Ascending aorta (tissue), 2 donors: ENCODE measurements around the gene ARFGEF2. TPM values are rescaled to one million over a fixed set of nuclear protein-coding genes. Genes with fewer than 3 reads are reported as not detected.

Source experiments
- DNase-seq, 2 donors: peaks; one replicate each; pipeline ENCODE4 v3.0.0-alpha.2; 2019; ENCODE audit warnings: low spot score in 2 of 2
- H3K27ac ChIP-seq, 2 donors: fragments of 200-600 bp; sonication (generic); one replicate each; pipeline ENCODE4 v1.5.1; 2016 to 2017; ENCODE audit warnings: mild to moderate bottlenecking in 1 of 2
- H3K27me3 ChIP-seq: fragments of 200-600 bp; sonication (generic); one replicate; pipeline ENCODE4 v1.5.1; 2017
- H3K36me3 ChIP-seq, 2 donors: fragments of 200-600 bp; sonication (generic); one replicate each; pipeline ENCODE4 v1.5.1; 2016
- H3K4me1 ChIP-seq, 2 donors: fragments of 200-600 bp; sonication (generic); one replicate each; pipeline ENCODE4 v1.5.1; 2016 to 2017; ENCODE audit warnings: mild to moderate bottlenecking in 1 of 2
- H3K4me3 ChIP-seq, 2 donors: fragments of 200-600 bp; sonication (generic); one replicate each; pipeline ENCODE4 v1.5.1; 2016 to 2017; ENCODE audit warnings: mild to moderate bottlenecking in 1 of 2
- H3K9me3 ChIP-seq, 2 donors: fragments of 200-600 bp; sonication (generic); one replicate each; pipeline ENCODE4 v1.5.1; 2016
- CTCF ChIP-seq, 3 experiments: fragments of 200-600 bp in 2 of 3; fragments of 450-650 bp in 1 of 3; sonication (generic) in 2 of 3; IDR thresholded peaks; one replicate each; pipeline ENCODE4 v1.5.1; 2016 to 2019; ENCODE audit warnings: antibody characterized with exemption in 3 of 3, mild to moderate bottlenecking in 1 of 3, moderate library complexity in 1 of 3
- intact Hi-C: fragments of 100-400 bp; cut with DNase I; formaldehyde crosslinking; loops from one replicate; pipeline ENCODE4 v1.15.1; 2023
- total RNA-seq: library from RNA; depleted of rRNA; stranded (reverse); fragments of >200 nt; gene quantifications from one replicate; pipeline ENCODE4 v1.1.0, GENCODE V29; 2016

The ARFGEF2 gene
- total RNA-seq, 1 donor from 2014 or later: 7.9 TPM

DNA sequence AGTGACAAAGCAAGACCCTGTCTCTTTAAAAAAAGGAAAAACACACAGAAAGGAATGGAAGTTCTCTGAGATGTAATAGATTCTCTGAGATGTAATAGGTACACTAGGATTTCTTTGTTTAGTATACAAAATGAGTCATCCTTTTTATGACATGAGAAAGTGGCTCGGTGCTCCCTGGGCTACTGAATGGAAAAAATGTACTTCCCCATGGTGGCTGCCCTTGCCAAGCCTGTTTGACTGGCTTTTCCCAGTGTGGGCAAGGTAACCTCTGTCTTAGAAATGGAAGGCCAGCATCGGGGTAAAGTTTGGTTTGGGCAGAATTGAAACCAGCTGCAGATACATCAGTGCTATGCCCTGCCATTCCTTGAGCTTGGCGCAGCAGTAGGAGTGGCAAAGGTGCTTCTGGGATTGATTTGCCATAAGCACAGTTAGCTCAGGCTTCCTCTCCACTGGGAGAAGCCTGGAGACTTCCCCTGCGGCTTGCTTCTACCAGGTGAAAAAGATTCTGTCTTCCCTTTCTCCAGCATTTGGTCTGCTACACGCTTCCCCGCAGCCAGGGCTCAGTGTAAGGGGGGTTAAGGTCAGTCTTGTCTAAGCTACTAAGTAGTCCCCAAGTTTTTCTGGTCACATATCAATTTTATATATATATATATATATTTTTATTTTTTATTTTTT lies 24.5 kb downstream of the ARFGEF2 start:
- DNase-seq: no peak
- no peak for TF ChIP-seq CTCF (IDR thresholded peaks at IDR 0.05)
- H3K9me3 ChIP-seq: no peaks in the 10 kb centered on the region
- no peak overlapping the region for H3K4me3 ChIP-seq
- no peaks in the 10 kb centered on the region for H3K4me1 ChIP-seq
- H3K27me3 ChIP-seq: no peaks in the 10 kb centered on the region
- H3K27ac ChIP-seq: no peak overlapping the region
- intact Hi-C loops: no loop called here
- H3K36me3 ChIP-seq: peaks cover 32 to 64% of the 10 kb centered on the region in 2 donors

- no peak for DNase-seq
- no peak overlapping the region for H3K27ac ChIP-seq
- no peaks in the 10 kb centered on the region for H3K9me3 ChIP-seq
- no peak overlapping the region for H3K4me3 ChIP-seq
- no peak for TF ChIP-seq CTCF (IDR thresholded peaks at IDR 0.05)
- intact Hi-C loops: no loop called here
- H3K27me3 ChIP-seq: no peaks in the 10 kb centered on the region
- H3K4me1 ChIP-seq: no peaks in the 10 kb centered on the region
- H3K36me3 ChIP-seq: peaks cover 46 to 72% of the 10 kb centered on the region in 2 donors
These were observed 27.1 kb downstream of the ARFGEF2 start for GRCh38 chr20:48948612-48949011.

DNA sequence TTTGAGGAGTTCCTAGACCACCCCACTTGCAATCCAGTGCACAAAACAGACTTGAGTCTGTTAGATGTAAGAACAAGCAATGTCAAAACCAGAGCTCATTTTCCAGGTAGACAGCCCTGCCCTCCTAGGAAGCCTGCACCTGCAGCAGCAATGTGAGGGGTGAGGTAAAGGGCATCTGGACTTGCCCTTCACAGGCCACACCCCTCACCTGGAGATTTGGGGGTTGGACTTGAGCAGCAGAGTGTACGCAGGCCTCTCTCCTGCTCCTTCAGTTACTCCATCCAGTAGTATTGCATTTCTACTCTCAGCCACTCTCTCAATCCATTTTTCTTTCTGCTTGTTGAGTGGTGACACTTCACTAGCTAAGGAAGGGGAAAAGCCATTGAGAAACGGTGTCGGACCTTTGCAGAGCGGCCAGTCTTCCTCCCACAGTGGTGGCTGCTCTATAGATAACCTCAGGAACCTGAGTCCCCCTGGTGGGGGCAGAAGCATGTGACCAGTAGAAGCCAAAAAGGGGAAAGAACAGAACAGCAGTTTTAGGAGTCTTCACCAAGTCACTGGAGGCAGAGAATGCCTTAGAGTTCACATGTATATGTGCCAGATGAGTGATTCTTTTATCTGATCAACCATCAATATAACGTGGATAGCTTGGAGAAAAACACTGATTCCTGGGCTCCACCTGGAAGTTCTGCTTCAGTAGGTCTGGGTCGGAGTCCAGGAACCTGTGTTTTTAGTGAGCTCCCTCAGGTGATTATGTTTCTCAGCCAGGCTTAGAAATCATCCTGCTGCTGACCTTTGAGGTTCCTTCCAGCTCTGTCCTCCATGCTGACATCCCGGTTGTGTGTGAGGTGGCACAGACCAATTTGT lies 28.0 kb downstream of the ARFGEF2 start:
- TF ChIP-seq CTCF (IDR thresholded peaks at IDR 0.05): no peak
- Histone ChIP-seq H3K9me3 (no peaks in the 10 kb centered on the region), H3K27ac (no peak overlapping the region), H3K36me3 (peaks cover 49 to 73% of the 10 kb centered on the region in 2 donors), H3K4me1 (no peaks in the 10 kb centered on the region), H3K4me3 (no peak overlapping the region), H3K27me3 (no peaks in the 10 kb centered on the region)
- DNase-seq: no peak
- intact Hi-C loops: no loop called here

GRCh38 chr20:48951041-48951440 lies 29.5 kb downstream of the ARFGEF2 start:
- Histone ChIP-seq H3K36me3 (peaks cover 59 to 76% of the 10 kb centered on the region in 2 donors), H3K27ac (no peak overlapping the region), H3K9me3 (no peaks in the 10 kb centered on the region), H3K4me3 (no peak overlapping the region), H3K27me3 (no peaks in the 10 kb centered on the region), H3K4me1 (no peaks in the 10 kb centered on the region)
- intact Hi-C loops: no loop called here
- DNase-seq: no peak
- TF ChIP-seq CTCF (IDR thresholded peaks at IDR 0.05): no peak

- DNase-seq: no peak
- H3K4me3 ChIP-seq: no peak overlapping the region
- no peak overlapping the region for H3K27ac ChIP-seq
- H3K4me1 ChIP-seq: no peaks in the 10 kb centered on the region
- TF ChIP-seq CTCF (IDR thresholded peaks at IDR 0.05): no peak
- no peaks in the 10 kb centered on the region for H3K9me3 ChIP-seq
- intact Hi-C loops: no loop called here
- H3K36me3 ChIP-seq: peaks cover 59 to 82% of the 10 kb centered on the region in 2 donors
- H3K27me3 ChIP-seq: no peaks in the 10 kb centered on the region
These were observed 30.1 kb downstream of the ARFGEF2 start for GRCh38 chr20:48951646-48952045.
